ENCODE measurements around the gene ZNF415.

DNA sequence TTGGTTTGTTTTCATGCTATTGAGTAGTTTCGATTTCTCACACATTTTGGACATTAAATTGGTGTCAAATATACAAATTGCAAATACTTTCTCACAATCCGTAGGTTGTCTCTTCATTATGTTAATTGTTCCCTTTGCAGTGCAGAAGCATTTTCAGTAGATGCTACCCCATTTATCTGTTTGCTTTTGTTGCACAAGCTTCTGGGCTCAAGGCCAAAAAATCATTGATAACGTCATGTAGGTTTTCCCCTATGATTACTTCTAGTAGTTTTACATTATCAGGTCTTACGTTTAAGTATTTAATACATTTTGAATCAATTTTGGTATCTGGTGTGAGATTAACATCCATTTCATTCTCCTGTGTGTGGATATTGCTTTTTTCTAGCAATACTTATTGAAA lies 40.2 kb upstream of the ZNF415 start:
- TF ChIP-seq POLR2A (IDR thresholded peaks at IDR 0.05; ENCODE audit: low read depth, low read length) (no peak), POLR2AphosphoS5 (IDR thresholded peaks at IDR 0.05; ENCODE audit: low read depth, low read length) (no peak)

All from GM12891 (cell line).